SK-N-SH (cell line): ENCODE results near the gene ZNF513. TPM values are rescaled to one million over a fixed set of nuclear protein-coding genes. Genes with fewer than 3 reads are reported as not detected.

Source experiments
- CTCF ChIA-PET: fragments of 300-600, 350-600 bp; formaldehyde crosslinking; extraction: SDS; loops from one replicate; lab custom pipeline; 2021; lab: Yijun Ruan, JAX
- POLR2A ChIA-PET: fragments of 350-600 bp; sonication (Branson Sonifier 250); formaldehyde crosslinking; extraction: SDS; loops from one replicate; lab custom pipeline; 2020; ENCODE audit warnings: antibody characterized with exemption, inconsistent platforms; lab: Yijun Ruan, JAX
- DNase-seq: peaks from one replicate; pipeline ENCODE4 v3.0.0; 2012
- H2AFZ ChIP-seq: fragments of 200-600 bp; sonication (generic); 2 replicates; pipeline ENCODE4 v1.8.1; 2016; ENCODE audit warnings: antibody characterized with exemption, mild to moderate bottlenecking, low read depth
- H3F3A ChIP-seq: fragments of 200-600 bp; sonication (generic); replicated peaks from 2 replicates; pipeline ENCODE3; 2016; ENCODE audit warnings: antibody characterized with exemption, mild to moderate bottlenecking; ENCODE audit not compliant: insufficient read depth
- H3K27ac ChIP-seq, 2 experiments: fragments of 200-500 bp in 1 of 2; fragments of 200-600 bp in 1 of 2; sonication (Bioruptor generic) in 1 of 2; sonication (generic), shearing (Covaris generic) in 1 of 2; 2 replicates each; pipeline versions ENCODE4 v1.5.1 to v1.6.1; 2014 to 2016; ENCODE audit warnings: low read depth in 2 of 2, inconsistent platforms in 1 of 2, low read length in 1 of 2, mild to moderate bottlenecking in 1 of 2, mixed read lengths in 1 of 2
- H3K27me3 ChIP-seq: fragments of 200-600 bp; sonication (generic), shearing (Covaris generic); 2 replicates; pipeline ENCODE4 v1.6.1; 2016; ENCODE audit warnings: mixed run types; ENCODE audit not compliant: insufficient read depth
- H3K36me3 ChIP-seq, 2 experiments: fragments of 200-500 bp in 1 of 2; fragments of 200-600 bp in 1 of 2; sonication (Bioruptor generic) in 1 of 2; sonication (generic) in 1 of 2; replicated peaks in 1 of 2; 2 replicates each; pipeline versions ENCODE3 to v1.5.1; 2014 to 2016; ENCODE audit warnings: low read length in 1 of 2, mild to moderate bottlenecking in 1 of 2; ENCODE audit not compliant: insufficient read depth in 2 of 2, control insufficient read depth in 1 of 2
- H3K4me1 ChIP-seq, 2 experiments: fragments of 200-500 bp in 1 of 2; fragments of 200-600 bp in 1 of 2; sonication (Bioruptor generic) in 1 of 2; sonication (generic), shearing (Covaris generic) in 1 of 2; 2 replicates each; pipeline versions ENCODE4 v1.5.1 to v1.6.1; 2014 to 2016; ENCODE audit warnings: low read depth in 1 of 2, low read length in 1 of 2, mixed run types in 1 of 2; ENCODE audit not compliant: insufficient read depth in 2 of 2, control insufficient read depth in 1 of 2
- H3K4me2 ChIP-seq: fragments of 200-600 bp; sonication (generic), shearing (Covaris generic); 2 replicates; pipeline ENCODE4 v1.6.1; 2017; ENCODE audit warnings: mixed run types
- H3K4me3 ChIP-seq, 2 experiments: fragments of 200-500 bp in 1 of 2; fragments of 200-600 bp in 1 of 2; sonication (Bioruptor generic) in 1 of 2; sonication (generic), shearing (Covaris generic) in 1 of 2; 2 replicates each; pipeline versions ENCODE4 v1.5.1 to v1.8.1; 2014 to 2016; ENCODE audit warnings: low read depth in 2 of 2, inconsistent platforms in 1 of 2, low read length in 1 of 2, mild to moderate bottlenecking in 1 of 2, mixed read lengths in 1 of 2, moderate library complexity in 1 of 2
- H3K79me2 ChIP-seq: fragments of 200-600 bp; sonication (generic); 2 replicates; pipeline ENCODE4 v1.8.1; 2017; ENCODE audit warnings: mild to moderate bottlenecking; ENCODE audit not compliant: insufficient read depth
- H3K9ac ChIP-seq: fragments of 200-600 bp; sonication (generic); 2 replicates; pipeline ENCODE4 v1.6.1; 2017; ENCODE audit warnings: mixed run types
- H3K9me2 ChIP-seq: fragments of 200-600 bp; sonication (generic); 2 replicates; pipeline ENCODE4 v1.6.1; 2017; ENCODE audit warnings: mixed run types
- H3K9me3 ChIP-seq: fragments of 200-600 bp; sonication (generic); 2 replicates; pipeline ENCODE4 v1.6.1; 2017; ENCODE audit warnings: mixed run types, mild to moderate bottlenecking, moderate library complexity
- H4K20me1 ChIP-seq: fragments of 200-600 bp; sonication (generic); 2 replicates; pipeline ENCODE4 v1.6.1; 2017; ENCODE audit warnings: mild to moderate bottlenecking, mixed run types; ENCODE audit not compliant: insufficient read depth
- CHD2 ChIP-seq: fragments of 150-350 bp; IDR thresholded peaks from 2 replicates; pipeline ENCODE4 v1.6.1; 2018; ENCODE audit warnings: low read length; ENCODE audit not compliant: partially characterized antibody
- ELF1 ChIP-seq: IDR thresholded peaks from 2 replicates; pipeline ENCODE4 v1.4.0; 2012
- FOSL2 ChIP-seq: IDR thresholded peaks from 2 replicates; pipeline ENCODE4 v1.4.0; 2012; ENCODE audit warnings: low read depth, mild to moderate bottlenecking, moderate library complexity, borderline replicate concordance
- FOXJ3 ChIP-seq: sonication (generic); formaldehyde crosslinking; IDR thresholded peaks from 2 replicates; pipeline ENCODE4 v1.5.1; 2020; ENCODE audit warnings: mild to moderate bottlenecking, missing genetic modification reagents
- FOXM1 ChIP-seq: IDR thresholded peaks from 2 replicates; pipeline ENCODE4 v1.4.0; 2012; ENCODE audit warnings: low read depth, mild to moderate bottlenecking
- GABPA ChIP-seq: IDR thresholded peaks from 2 replicates; pipeline ENCODE4 v1.4.0; 2012; ENCODE audit warnings: low read depth, mild to moderate bottlenecking
- IRF3 ChIP-seq: fragments of 150-350 bp; IDR thresholded peaks from 2 replicates; pipeline ENCODE4 v1.6.1; 2016; ENCODE audit warnings: mild to moderate bottlenecking, low read depth, low read length
- JUND ChIP-seq: IDR thresholded peaks from 2 replicates; pipeline ENCODE4 v1.4.0; 2012
- MEF2A ChIP-seq: IDR thresholded peaks from 2 replicates; pipeline ENCODE4 v1.4.0; 2012; ENCODE audit warnings: low read depth, borderline replicate concordance
- MXI1 ChIP-seq: IDR thresholded peaks from 2 replicates; pipeline ENCODE4 v1.6.1; 2012; ENCODE audit warnings: mild to moderate bottlenecking, low read depth, low read length, improper control_type of control experiment
- NFIC ChIP-seq: IDR thresholded peaks from 2 replicates; pipeline ENCODE4 v1.4.0; 2012; ENCODE audit warnings: borderline replicate concordance
- NRF1 ChIP-seq: IDR thresholded peaks from 2 replicates; pipeline ENCODE4 v1.6.1; 2012; ENCODE audit warnings: low read depth, mild to moderate bottlenecking, low read length
- POLR2AphosphoS5 ChIP-seq: IDR thresholded peaks from 2 replicates; pipeline ENCODE4 v1.6.1; 2012; ENCODE audit warnings: low read depth, low read length
- RFX5 ChIP-seq: IDR thresholded peaks from 2 replicates; pipeline ENCODE4 v1.6.1; 2012; ENCODE audit warnings: mild to moderate bottlenecking, improper control_type of control experiment, low read length
- RXRA ChIP-seq: IDR thresholded peaks from 2 replicates; pipeline ENCODE4 v1.4.0; 2012; ENCODE audit warnings: low read depth, mild to moderate bottlenecking, borderline replicate concordance
- SMC3 ChIP-seq: IDR thresholded peaks from 2 replicates; pipeline ENCODE4 v1.6.1; 2012; ENCODE audit warnings: low read depth, low read length, improper control_type of control experiment
- TEAD4 ChIP-seq: IDR thresholded peaks from 2 replicates; pipeline ENCODE4 v1.4.0; 2012; ENCODE audit warnings: mild to moderate bottlenecking, borderline replicate concordance; ENCODE audit not compliant: insufficient read depth
- YY1 ChIP-seq: IDR thresholded peaks from 2 replicates; pipeline ENCODE4 v1.4.0; 2012; ENCODE audit warnings: low read depth, mild to moderate bottlenecking
- WGBS: methylation state at CpG from one replicate; pipeline ENCODE4 v1.1.6; 2017; ENCODE audit warnings: low lambda C conversion rate; 5-methylcytosine and 5-hydroxymethylcytosine counted together
- polyA plus RNA-seq, 3 experiments: library from polyadenylated mRNA; depleted of rRNA; stranded (reverse); fragments of >200 nt; gene quantifications; 2 replicates each; pipeline ENCODE4 v1.2.3, GENCODE V29; 2012
- TF ChIP-seq, protein P1 (sequence below): IDR thresholded peaks from 2 replicates; pipeline ENCODE4 v1.4.0; 2012; ENCODE audit warnings: low read depth, borderline replicate concordance
- TF ChIP-seq, protein P2 (sequence below): fragments of 150-350 bp; IDR thresholded peaks from 2 replicates; pipeline ENCODE4 v1.6.1; 2017; ENCODE audit warnings: antibody characterized with exemption, low read length, low read depth, borderline replicate concordance
- TF ChIP-seq, protein P3 (sequence below): IDR thresholded peaks from 2 replicates; pipeline ENCODE4 v1.4.0; 2012; ENCODE audit warnings: low read depth
- TF ChIP-seq, protein P4 (sequence below): fragments of 200-600 bp; sonication (generic); IDR thresholded peaks from 2 replicates; pipeline ENCODE4 v1.6.1; 2017; ENCODE audit warnings: antibody characterized with exemption, mild to moderate bottlenecking, moderate library complexity
- TF ChIP-seq, protein P5 (sequence below): IDR thresholded peaks from 2 replicates; pipeline ENCODE4; 2012

The ZNF513 gene
- polyA plus RNA-seq, 1 of the 3 experiments (the other 2 are of a cell fraction): 53.8 TPM

DNA sequence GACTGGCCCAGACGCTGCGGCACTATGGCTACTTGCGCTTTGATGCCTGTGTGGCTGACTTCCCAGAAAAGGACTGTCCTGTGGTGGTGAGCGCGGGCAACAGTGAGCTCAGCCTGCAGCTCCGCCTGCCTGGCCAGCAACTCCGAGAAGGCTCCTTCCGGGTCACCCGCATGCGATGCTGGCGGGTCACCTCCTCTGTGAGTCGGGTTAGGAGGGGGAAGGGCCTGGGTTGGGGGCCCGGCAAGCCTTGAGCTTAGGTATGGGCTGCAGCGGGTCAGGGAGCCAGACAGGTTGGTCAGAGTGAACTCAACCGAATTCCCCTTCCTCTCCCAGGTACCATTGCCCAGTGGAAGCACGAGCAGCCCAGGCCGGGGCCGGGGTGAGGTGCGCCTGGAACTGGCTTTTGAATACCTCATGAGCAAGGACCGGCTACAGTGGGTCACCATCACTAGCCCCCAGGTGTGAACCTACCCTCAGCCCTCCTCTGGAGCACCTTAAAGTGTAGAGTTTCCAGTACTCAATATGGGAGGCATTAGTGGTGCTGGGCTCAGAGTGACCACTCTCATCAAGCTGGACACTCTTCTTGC, 4.9 kb downstream of the ZNF513 start (continued):
- no peak for TF ChIP-seq SMC3
- TF ChIP-seq, protein P1, sequence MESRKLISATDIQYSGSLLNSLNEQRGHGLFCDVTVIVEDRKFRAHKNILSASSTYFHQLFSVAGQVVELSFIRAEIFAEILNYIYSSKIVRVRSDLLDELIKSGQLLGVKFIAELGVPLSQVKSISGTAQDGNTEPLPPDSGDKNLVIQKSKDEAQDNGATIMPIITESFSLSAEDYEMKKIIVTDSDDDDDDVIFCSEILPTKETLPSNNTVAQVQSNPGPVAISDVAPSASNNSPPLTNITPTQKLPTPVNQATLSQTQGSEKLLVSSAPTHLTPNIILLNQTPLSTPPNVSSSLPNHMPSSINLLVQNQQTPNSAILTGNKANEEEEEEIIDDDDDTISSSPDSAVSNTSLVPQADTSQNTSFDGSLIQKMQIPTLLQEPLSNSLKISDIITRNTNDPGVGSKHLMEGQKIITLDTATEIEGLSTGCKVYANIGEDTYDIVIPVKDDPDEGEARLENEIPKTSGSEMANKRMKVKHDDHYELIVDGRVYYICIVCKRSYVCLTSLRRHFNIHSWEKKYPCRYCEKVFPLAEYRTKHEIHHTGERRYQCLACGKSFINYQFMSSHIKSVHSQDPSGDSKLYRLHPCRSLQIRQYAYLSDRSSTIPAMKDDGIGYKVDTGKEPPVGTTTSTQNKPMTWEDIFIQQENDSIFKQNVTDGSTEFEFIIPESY: no peak
- TF ChIP-seq RXRA: no peak
- TF ChIP-seq FOXJ3 (CRISPR knock-in tag): no peak
- TF ChIP-seq, protein P2, sequence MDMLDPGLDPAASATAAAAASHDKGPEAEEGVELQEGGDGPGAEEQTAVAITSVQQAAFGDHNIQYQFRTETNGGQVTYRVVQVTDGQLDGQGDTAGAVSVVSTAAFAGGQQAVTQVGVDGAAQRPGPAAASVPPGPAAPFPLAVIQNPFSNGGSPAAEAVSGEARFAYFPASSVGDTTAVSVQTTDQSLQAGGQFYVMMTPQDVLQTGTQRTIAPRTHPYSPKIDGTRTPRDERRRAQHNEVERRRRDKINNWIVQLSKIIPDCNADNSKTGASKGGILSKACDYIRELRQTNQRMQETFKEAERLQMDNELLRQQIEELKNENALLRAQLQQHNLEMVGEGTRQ: no peak

- TF ChIP-seq ELF1 (no peak), NRF1 (no peak), YY1 (no peak), GABPA (no peak), FOXM1 (no peak), RFX5 (no peak), POLR2AphosphoS5 (no peak), MEF2A (no peak), IRF3 (no peak), NFIC (no peak), FOSL2 (no peak), TEAD4 (no peak), RXRA (no peak), CHD2 (no peak), JUND (no peak), MXI1 (no peak)
- TF ChIP-seq, protein P3, sequence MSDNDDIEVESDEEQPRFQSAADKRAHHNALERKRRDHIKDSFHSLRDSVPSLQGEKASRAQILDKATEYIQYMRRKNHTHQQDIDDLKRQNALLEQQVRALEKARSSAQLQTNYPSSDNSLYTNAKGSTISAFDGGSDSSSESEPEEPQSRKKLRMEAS: no peak
- TF ChIP-seq, protein P4, sequence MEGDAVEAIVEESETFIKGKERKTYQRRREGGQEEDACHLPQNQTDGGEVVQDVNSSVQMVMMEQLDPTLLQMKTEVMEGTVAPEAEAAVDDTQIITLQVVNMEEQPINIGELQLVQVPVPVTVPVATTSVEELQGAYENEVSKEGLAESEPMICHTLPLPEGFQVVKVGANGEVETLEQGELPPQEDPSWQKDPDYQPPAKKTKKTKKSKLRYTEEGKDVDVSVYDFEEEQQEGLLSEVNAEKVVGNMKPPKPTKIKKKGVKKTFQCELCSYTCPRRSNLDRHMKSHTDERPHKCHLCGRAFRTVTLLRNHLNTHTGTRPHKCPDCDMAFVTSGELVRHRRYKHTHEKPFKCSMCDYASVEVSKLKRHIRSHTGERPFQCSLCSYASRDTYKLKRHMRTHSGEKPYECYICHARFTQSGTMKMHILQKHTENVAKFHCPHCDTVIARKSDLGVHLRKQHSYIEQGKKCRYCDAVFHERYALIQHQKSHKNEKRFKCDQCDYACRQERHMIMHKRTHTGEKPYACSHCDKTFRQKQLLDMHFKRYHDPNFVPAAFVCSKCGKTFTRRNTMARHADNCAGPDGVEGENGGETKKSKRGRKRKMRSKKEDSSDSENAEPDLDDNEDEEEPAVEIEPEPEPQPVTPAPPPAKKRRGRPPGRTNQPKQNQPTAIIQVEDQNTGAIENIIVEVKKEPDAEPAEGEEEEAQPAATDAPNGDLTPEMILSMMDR: no peak
- TF ChIP-seq, protein P2: no peak
- TF ChIP-seq, protein P5, sequence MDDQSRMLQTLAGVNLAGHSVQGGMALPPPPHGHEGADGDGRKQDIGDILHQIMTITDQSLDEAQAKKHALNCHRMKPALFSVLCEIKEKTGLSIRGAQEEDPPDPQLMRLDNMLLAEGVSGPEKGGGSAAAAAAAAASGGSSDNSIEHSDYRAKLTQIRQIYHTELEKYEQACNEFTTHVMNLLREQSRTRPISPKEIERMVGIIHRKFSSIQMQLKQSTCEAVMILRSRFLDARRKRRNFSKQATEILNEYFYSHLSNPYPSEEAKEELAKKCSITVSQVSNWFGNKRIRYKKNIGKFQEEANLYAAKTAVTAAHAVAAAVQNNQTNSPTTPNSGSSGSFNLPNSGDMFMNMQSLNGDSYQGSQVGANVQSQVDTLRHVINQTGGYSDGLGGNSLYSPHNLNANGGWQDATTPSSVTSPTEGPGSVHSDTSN: no peak
- TF ChIP-seq, all 33 proteins: peak for 0
- H3K27me3 ChIP-seq: no peaks in the 10 kb centered on the region
- H3K36me3 ChIP-seq: peaks cover 42 to 66% of the 10 kb centered on the region in 2 experiments
- no peak overlapping the region for H2AFZ ChIP-seq
- no peak overlapping the region for H3K9ac ChIP-seq
- peaks cover 4% of the 10 kb centered on the region for H4K20me1 ChIP-seq
- H3F3A ChIP-seq: peaks cover 8% of the 10 kb centered on the region
- H3K4me1 ChIP-seq: peaks cover 11 to 54% of the 10 kb centered on the region in 2 experiments; a peak in 3 of 4 replicates
- peaks cover 70% of the 10 kb centered on the region for H3K79me2 ChIP-seq
- WGBS: 98% methylated on average over 5 of the region's 5 CpGs
- H3K4me2 ChIP-seq: no peak overlapping the region
- DNase-seq: no peak
- no peak overlapping the region for H3K27ac ChIP-seq
- H3K9me3 ChIP-seq: no peaks in the 10 kb centered on the region
- ChIA-PET POLR2A (no interaction called here), CTCF (interaction anchor here (1.1 to 2.8 kb wide), 4 partner anchors 36 to 431 kb away, joined by 3 to 7 read pairs (median 4); partner anchors contain the start of genes NRBP1 and PPM1G)
- H3K4me3 ChIP-seq: no peak overlapping the region
- no peaks in the 10 kb centered on the region for H3K9me2 ChIP-seq
Measured at GRCh38 chr2:27373567-27373966, 7.0 kb downstream of the ZNF513 start.
